ENCODE results near the gene CPSF4L.

CPSF4L gene

DNA sequence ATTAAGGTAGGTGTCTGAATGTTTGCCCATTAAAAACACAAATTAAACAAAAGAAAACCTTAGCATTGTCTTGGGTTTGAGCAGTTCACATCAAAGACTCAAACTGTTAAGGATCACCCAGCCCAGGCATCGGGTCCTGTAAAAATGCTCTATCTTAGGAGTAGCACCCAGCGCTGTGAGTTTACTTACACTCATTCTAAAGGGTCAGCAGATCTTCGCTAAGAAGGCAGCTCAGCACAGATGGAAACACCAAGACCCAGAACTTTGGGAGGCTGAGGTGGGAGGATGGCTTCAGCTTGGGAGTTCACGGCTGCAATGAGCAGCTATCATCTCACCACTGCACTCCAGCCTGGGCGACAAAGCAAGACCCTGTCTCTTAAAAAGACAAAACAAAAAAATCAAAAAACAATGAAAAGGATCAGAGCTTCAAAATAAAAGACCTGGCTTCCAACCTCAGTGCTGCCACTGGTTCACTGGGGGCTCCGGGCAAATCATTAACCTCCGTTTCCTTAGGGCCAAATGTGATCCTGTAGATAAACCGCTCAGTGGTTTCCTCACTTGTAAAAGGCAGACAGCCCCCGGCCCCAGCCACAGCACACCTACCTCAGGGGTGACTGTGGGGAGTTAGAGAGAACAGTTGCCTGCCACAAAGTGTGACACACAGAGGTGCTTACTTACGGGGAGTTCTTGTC, 57.7 kb downstream of the CPSF4L start:
- DNase-seq (ENCODE audit: extremely low read depth in 1 of 2, low read depth in 1 of 2), result no peak

DNA sequence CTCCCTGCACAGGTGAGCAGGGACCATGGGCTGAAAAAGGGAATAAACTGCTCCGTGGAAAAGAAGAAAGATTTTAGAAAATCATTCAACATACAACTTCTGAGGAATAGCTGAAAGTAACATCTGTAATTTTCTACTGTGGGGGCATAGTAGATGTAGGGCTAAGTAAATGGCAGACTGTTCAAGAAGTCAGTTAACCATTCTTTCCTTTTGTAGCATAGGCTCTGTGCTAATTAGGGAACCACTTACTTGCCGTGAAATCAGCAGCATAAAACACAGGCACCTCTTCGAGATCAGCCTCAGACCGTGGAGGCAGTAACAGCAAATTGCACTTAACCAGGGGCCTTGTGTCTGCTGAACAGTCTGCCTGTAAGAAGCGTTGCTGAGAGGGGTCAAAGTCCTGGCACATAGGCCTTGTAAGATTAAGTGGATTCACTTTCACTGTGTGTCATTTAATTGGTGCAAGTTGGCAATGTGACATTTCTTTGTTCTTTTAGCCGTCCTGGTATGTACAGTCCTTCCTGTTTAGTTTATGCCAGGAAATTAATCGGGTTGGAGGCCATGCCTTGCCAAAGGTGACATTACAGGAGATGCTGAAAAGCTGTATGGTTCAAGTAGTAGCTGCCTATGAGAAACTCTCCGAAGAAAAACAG, 58.4 kb downstream of the CPSF4L start:
- no peak for DNase-seq (ENCODE audit: extremely low read depth in 1 of 2, low read depth in 1 of 2)

DNA sequence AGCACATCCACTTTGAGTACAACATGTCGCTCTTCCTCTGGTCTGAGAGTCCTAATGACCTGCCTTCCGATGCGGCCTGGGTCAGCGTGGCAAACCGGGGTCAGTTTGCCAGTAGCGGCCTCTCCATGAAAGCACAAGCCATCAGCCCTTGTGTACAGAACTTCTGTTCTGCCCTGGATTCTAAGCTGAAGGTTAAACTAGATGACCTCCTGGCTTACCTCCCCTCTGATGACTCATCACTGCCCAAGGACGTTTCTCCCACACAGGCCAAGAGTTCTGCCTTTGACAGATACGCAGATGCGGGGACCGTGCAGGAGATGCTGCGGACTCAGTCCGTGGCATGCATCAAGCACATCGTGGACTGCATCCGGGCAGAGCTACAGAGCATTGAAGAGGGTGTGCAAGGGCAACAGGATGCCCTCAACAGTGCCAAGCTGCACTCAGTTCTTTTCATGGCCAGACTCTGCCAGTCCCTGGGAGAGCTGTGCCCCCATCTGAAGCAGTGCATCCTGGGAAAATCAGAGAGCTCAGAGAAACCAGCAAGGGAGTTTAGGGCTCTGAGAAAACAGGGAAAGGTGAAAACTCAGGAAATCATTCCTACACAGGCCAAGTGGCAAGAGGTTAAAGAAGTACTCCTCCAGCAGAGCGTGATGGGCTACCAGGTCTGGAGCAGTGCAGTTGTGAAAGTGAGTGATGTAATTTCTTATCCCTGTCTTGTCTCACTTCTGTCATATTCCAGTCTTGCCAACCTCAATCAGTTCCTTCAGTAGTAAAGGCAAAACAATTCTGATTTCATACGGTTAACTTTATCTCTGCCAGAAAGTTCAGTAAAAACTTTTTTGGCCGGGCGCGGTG, 60.2 kb downstream of the CPSF4L start:
- DNase-seq (ENCODE audit: extremely low read depth in 1 of 2, low read depth in 1 of 2), result no peak

DNA sequence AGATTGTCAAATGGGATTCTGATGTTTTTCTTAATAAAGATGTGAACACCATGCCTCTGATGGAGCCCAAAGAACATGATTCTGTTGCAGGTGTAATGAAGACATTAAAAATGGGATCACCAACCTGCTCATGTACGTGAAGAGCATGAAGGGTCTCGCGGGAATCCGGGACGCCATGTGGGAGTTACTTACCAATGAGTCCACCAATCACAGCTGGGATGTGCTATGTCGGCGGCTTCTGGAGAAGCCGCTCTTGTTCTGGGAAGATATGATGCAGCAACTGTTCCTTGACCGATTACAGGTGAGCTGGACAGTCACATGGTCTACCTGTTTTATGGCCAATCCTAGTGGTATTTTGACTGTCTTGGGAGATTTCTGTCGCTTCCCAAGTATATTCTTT, 61.2 kb downstream of the CPSF4L start:
- DNase-seq (ENCODE audit: extremely low read depth in 1 of 2, low read depth in 1 of 2), result no peak

DNA sequence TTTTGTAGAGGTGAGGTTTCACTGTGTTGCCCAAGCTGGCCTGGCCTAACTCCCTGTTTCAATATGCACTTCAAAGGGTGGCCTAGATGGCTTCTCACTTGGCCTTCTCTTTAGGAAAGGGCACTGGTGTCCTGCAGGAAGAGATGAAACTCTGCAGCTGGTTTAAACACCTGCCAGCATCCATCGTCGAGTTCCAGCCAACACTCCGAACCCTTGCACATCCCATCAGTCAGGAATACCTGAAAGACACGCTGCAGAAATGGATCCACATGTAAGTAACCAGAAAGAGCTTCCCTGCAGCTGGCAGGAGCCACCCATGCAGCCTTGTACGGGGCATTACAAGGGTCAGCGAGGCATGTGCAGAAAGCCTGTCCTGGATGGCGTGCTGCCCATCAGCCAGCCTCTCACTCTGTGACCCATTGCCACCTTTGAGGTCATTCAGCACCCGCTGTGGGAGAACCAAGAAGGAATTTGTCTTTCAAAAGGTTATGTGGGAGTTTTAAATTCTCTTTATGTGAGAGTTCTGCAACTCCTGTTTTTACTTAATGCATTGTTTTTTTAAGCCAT, 61.8 kb downstream of the CPSF4L start:
- DNase-seq (ENCODE audit: extremely low read depth in 1 of 2, low read depth in 1 of 2), result no peak

DNA sequence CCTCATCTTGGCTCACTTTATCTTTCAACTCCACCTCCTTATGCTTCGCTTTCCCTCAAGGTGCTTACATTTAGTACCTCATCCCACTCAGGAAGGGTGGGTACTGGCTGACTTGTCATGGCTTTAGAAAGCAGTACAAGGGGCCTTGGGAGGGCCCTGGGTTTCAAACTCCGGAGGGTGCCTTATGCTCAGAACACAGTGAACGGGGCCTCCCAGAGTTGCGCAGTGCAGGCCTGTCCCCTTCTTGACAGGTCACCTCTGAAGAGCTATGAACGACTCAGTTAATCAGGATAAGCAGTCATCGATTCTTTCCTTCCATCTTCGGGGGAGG, 62.8 kb downstream of the CPSF4L start:
- no peak for DNase-seq (ENCODE audit: extremely low read depth in 1 of 2, low read depth in 1 of 2)

Measured in activated CD8-positive, alpha-beta memory T cell treated with anti-CD3 and anti-CD28 coated beads for 1 hour (primary cell).